Measurements from ENCODE around the gene FUT3.
"Not testable (repeated sequence)": the region's sequence is repeated elsewhere in the genome, so short reads cannot be mapped to it uniquely, and the experiment has no call there.

FUT3 gene

DNA sequence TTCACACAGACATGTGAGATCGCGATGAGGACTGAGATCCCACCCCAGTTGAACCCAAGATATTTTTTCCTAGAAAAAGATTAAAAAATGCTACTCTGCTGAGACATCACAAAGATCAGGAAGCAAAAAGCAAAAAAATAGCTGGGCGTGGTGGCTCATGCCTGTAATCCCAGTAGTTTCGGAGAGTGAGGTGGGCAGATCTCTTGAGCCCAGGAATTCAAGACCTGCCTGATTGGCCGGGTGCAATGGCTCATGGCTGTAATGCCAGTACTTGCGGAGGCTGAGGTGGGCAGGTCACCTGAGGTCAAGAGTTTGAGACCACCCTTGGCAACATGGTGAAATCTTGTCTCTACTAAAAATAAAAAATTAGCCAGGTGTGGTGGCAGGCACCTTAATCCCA lies 1.1 kb downstream of the FUT3 start:
- in situ Hi-C loops (cut with MboI; ENCODE audit: low sequenced_read_pairs) = no loop called here

DNA sequence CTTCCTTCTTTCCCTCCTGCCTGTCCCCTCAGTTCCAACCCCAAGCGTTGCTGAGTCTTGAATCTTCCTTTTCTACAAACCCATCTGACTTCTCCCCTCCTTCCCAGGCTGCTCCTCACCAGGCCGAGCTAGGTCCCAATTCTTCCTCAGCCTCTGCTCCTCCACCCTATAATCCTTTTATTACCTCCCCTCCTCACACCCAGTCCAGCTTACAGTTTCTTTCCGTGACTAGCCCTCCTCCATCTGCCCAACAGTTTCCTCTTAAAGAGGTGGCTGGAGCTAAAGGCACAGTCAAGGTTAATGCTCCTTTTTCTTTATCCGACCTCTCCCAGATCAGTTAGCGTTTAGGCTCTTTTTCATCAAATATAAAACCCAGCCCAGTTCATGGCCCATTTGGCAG lies 2.6 kb downstream of the FUT3 start:
- in situ Hi-C loops (cut with MboI; ENCODE audit: low sequenced_read_pairs) = not testable (repeated sequence)

- in situ Hi-C loops (cut with MboI; ENCODE audit: low sequenced_read_pairs) = not testable (repeated sequence)
These were observed 3.4 kb downstream of the FUT3 start for GRCh38 chr19:5847846-5848245.

DNA sequence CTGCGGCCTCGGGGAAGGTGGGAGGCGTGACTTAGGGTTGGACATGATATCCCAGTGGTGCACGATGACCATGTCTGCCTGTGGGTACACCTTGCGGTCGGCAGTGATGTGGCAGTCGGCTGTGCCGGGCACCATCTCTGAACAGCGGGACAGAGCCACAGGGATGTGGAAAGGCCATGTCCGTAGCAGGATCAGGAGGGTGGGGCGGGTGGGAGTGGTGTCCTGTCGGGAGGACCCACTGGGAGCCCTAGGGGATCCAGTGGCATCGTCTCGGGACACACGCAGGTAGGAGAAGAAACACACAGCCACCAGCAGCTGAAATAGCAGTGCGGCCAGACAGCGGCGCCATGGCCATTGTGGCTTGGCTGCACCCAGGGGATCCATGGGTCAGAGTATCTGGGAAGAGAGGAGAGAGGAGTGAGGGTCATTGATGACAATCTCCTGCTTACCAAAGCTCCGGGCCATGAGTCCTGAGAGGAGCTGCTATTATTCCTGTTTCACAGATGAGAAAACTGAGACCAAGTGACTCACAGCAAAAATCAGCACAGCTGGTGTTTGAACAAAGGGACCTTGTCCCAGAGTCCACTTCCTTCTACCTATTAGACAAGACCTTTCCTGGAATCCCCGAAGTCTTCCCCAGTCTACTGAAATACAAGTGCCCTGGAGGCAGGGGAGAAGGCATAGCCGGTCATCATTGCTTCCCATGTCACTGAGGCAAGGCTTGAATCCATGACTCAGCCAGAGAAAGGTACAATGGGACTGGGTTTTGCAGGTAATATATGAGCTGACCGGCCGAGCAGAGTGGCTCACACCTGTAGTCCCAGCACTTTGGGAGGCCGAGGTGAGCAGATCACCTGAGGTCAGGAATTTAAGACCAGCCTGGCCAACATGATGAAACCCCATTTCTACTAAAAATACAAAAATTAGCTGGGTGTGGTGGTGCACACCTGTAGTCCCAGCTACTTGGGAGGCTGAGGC lies 6.5 kb downstream of the FUT3 start:
- in situ Hi-C loops (cut with MboI; ENCODE audit: low sequenced_read_pairs) = no loop called here

GRCh38 chr19:5843295-5843927 lies 7.8 kb downstream of the FUT3 start:
- in situ Hi-C loops (cut with MboI; ENCODE audit: low sequenced_read_pairs) = no loop called here

DNA sequence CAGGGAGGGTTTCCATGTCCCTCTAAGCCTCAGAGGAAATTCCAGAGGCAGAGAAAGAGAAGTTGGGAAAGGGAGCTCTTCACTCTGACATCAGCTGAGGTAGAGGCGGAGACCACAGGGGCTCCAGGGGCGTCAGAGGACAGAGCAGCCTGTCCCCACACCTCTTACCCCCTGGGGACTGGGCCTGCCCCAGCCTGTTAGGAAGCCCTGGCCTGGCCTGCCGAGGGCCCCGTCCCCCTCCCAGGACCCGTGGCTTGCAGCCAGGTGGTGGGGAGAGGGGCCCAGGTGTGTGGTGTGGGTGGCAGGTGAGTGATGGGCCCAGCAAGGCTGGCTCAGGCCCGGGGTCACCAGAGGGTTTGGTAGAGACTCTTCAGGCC lies 9.5 kb downstream of the FUT3 start:
- in situ Hi-C loops (cut with MboI; ENCODE audit: low sequenced_read_pairs) = not testable (repeated sequence)

DNA sequence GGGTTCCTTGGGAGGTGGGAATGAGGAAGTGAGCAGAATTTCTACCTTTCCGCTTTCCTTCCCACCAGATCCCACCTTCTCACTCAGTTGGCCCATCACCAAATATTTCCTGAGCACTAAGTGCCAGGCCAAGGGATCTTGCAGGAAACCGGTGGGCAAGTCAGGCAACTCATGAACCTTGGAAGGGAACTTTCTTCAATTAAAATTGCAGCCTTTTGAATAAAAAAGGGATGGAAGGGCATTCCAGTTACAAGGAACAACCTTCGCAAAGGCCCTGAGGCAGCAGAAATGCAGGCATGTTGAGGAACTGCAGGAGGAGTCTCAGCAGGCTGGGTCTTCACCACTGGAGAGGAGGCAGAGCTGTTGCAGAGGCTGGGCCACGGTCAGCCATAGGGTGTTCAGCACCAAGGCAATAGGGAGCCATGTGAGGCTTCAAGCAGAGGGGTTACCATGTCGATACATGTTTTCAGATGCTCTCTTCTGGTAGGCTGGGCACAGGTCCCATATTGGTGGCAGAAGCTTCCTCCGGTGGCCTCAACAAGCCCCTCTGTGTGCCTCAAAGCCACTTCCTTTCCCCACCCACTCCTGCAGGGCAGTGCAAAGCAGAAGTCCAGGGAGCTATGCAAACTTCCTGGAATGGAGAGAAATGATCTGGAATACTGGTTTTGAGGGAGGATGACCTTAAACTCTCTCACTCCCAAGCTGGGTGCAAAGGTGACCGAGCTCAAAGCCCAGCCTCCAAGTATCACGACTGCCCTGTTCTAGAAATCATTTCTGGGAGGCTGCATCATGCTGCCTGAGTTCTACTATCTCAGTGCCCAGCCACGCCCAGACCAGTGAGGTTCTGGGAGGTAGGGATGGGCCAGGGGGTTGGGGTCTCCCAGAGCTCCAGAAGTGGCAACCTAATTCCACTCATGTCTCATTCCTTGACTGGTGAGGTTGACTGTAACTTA lies 11.9 kb downstream of the FUT3 start, which contains the start of gene FUT6:
Gene FUT6 (minus strand): TSS at position 638 of the 953 bp plus-strand sequence. CDS start 7,135 bp downstream, outside the sequence.
- in situ Hi-C loops (cut with MboI; ENCODE audit: low sequenced_read_pairs) = no loop called here

DNA sequence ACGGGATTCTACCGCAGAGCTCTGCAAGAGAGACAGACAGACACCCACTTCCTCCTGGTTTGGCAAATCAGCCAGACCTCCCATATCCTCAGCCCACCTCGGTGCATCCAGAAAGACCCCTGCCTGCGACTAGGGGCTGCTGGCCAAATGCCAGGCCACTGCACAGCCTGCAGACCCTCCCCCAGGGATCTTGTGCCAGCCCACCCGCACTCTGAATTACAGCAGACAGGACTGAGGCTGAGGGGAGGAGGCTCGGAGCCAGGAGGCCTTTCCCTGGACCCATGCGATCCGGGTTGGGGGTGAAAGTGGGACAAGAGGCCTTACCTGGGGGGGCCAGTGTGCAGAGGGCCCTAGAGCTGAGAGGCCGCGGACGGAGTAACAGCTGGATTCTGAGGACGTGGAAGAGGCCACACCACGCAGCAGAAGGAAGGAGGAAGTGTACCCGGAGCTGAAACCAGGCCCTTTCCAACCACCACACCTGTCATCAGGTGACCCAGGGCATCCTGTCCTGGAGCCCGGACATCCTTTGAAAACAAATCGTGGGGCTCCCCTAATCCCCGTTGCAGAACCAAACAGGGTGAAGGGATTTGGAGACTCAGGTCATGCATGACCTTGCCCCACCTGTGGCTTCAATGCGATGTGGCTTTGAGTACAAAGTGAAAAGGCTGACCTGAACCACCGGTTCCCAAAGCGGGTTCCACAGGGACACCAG lies 12.7 kb downstream of the FUT3 start:
- in situ Hi-C loops (cut with MboI; ENCODE audit: low sequenced_read_pairs) = no loop called here

- in situ Hi-C loops (cut with MboI; ENCODE audit: low sequenced_read_pairs) = no loop called here
These were observed 13.4 kb downstream of the FUT3 start for GRCh38 chr19:5837761-5838352.

DNA sequence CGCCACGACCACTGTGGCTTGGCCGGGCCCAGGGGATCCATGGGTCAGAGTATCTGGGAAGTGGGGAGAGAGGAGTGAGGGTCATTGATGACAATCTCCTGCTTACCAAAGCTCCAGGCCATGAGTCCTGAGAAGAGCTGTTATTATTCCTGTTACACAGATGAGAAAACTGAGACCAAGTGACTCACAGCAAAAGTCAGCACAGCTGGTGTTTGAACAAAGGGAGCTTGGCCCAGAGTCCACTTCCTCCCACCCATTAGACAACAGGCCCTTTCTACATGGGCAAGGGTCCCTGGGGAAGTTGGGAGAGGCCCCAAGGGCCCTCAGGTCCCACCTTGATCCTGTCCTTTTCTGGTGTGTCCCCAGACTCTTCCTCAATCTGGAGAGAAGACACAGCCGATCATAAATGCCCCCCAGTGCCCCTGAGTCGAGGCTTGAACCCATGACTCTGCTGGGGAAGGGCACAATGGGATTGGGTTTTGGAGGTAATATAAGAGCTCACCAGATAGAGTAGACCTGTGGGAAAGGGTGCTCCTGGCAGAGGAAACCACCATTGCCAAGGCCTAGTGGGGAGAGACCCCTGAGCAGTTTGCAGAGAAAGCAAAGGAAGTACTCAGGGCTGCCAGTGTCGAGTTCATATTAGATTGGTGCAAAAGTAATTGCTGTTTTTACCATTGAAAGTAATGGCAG lies 18.6 kb downstream of the FUT3 start:
- in situ Hi-C loops (cut with MboI; ENCODE audit: low sequenced_read_pairs) = no loop called here

DNA sequence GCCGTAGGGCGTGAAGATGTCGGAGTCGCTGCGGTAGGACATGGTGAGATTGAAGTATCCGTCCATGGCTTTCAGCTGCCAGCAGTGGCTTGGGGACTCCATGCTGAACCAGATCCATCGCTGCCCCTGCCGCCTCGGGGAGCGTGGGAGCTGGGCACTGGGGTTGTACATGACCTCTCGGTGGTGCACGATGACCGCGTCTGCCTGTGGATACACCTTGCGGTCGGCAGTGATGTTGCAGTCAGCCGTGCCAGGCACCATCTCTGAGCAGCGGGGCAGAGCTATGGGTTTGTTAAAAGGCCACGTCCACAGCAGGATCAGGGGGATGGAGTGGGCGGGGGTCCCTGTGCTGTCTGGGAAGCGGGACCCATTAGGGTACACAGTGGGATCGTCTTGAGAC lies 19.2 kb downstream of the FUT3 start:
- in situ Hi-C loops (cut with MboI; ENCODE audit: low sequenced_read_pairs) = no loop called here

DNA sequence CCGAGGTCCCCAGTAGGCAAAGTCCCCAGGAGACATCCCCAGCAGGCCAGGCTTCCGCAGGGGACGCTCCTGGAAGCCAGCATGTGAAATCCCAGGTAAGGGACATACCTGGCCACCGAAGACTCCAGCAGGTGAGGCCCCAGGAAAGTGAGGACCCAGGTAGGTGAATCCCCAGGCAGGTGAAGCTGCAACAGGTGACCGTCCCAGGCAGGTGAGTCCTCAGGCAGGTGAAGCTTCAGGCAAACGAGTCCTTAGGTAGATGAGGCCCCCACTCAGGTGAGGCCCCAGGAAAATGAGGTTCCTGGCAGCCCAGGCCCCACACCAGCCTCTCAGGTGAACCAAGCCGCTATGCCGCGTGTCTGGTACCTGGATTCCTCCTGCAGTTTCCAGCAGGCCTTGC lies 20.1 kb downstream of the FUT3 start:
- in situ Hi-C loops (cut with MboI; ENCODE audit: low sequenced_read_pairs) = no loop called here

GRCh38 chr19:5829567-5830310 lies 21.5 kb downstream of the FUT3 start:
- in situ Hi-C loops (cut with MboI; ENCODE audit: low sequenced_read_pairs) = no loop called here

DNA sequence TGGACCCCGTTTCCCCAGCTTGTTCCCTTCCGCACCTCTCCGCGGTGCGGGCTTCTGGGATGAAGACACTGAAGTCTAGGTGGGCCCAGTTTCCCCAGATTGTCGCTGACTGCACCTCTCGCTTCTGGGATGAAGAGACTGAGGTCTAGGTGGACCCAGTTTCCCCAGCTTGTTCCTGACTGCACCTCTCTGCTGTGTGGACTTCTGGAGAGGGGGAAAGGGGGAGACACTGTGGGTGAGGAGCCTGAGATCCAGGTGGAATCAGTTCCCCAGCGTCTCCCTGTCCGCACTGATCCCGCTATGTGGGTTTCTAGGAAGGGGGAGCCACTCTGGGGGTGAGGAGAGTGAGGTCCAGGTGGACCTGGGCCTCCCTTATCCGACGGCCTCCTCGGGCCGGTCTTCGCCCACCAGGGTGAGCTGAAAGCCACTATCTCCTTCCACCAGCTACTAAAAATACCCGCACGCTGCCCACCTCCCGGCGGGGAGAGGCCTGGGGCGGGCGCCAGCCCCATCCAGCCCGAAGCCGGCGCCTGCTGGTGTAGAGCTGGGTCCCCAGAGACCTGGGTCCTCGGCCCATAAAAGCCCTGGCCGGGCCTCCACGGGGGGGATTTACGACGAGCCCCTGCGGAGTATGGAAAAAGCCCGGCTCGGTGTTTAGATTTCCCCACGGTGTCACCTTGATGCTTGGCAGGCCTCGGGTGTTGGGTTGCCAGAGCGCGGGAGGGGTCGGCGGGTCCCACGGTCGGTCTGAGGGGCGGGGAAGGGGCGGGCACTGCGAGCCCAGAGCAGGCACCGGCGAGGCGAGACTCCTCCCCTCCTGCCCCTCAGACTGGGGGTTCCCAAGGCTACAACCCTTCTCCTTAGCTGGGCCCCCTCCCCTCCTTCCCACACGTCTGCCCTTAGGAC lies 22.3 kb downstream of the FUT3 start:
- in situ Hi-C loops (cut with MboI; ENCODE audit: low sequenced_read_pairs) = no loop called here

- in situ Hi-C loops (cut with MboI; ENCODE audit: low sequenced_read_pairs) = no loop called here
These were observed 23.2 kb downstream of the FUT3 start for GRCh38 chr19:5827891-5828660.

GRCh38 chr19:5827342-5827890 lies 23.8 kb downstream of the FUT3 start:
- in situ Hi-C loops (cut with MboI; ENCODE audit: low sequenced_read_pairs) = no loop called here

Measured in hTERT RPE-1 (cell line).